ENCODE data around the gene XAF1. TPM values are rescaled to one million over a fixed set of nuclear protein-coding genes. Genes with fewer than 3 reads are reported as not detected.

The XAF1 gene
- total and polyA plus RNA-seq, 9 of the 15 experiments (the other 6 are each of a cell fraction or from before 2014, with no cell fraction given) = 0.07 to 0.22 (median 0.11) TPM; not detected in 4

GRCh38 chr17:6796017-6796886, 40.4 kb downstream of the XAF1 start:
- Histone ChIP-seq H3K36me3 (ENCODE audit: control insufficient read depth, insufficient read depth, low read length) (no peaks in the 10 kb centered on the region), H3K9me3 (replicated peaks; ENCODE audit: control insufficient read depth, insufficient read depth, low read depth, low read length) (no peaks in the 10 kb centered on the region), H3K27me3 (ENCODE audit: control insufficient read depth in 2 of 2, insufficient read depth in 2 of 2, low read length in 2 of 2) (peaks cover 2 to 28% of the 10 kb centered on the region in 2 experiments; a peak in 4 of 5 replicates), H3K4me2 (ENCODE audit: insufficient read depth, low read length) (no peak overlapping the region), H4K20me1 (replicated peaks; ENCODE audit: control insufficient read depth, insufficient read depth, low read length) (no peaks in the 10 kb centered on the region), H3K4me3 (no peak overlapping the region), H3K9me1 (ENCODE audit: control insufficient read depth, insufficient read depth, low read length) (no peaks in the 10 kb centered on the region), H3K4me1 (replicated peaks in 1 of 2; ENCODE audit: control insufficient read depth in 2 of 2, insufficient read depth in 2 of 2, low read length in 2 of 2) (peaks cover 0 to 7% of the 10 kb centered on the region in 2 experiments; a peak in 3 of 5 replicates), H3K79me2 (ENCODE audit: control insufficient read depth, insufficient read depth, low read length) (no peaks in the 10 kb centered on the region), H3K9ac (ENCODE audit: insufficient read depth in 1 of 2, low read depth in 2 of 2, low read length in 2 of 2) (no peak overlapping the region), H3K27ac (ENCODE audit: extremely low read depth, low read depth, low read length) (no peak overlapping the region), H2AFZ (ENCODE audit: low read depth, low read length) (no peak overlapping the region)
- DNase-seq (ENCODE audit: extremely low read depth in 1 of 4, low spot score in 3 of 4) (no peak), FAIRE-seq (no peak), ATAC-seq (no peak)
- WGBS (ENCODE audit: insufficient coverage, low coverage, missing lambda C conversion rate) = 4% methylated on average over 7 of the region's 10 CpGs
- CTCF ChIA-PET (ENCODE audit: low intra/inter-chr PET ratio) = no interaction called here
- in situ Hi-C loops (cut with MboI) = no loop called here
- intact Hi-C loops (cut with micrococcal nuclease) = no loop called here
- BruUV-seq (replicated peaks) = no TSS peak
- POLR2A ChIA-PET = interaction anchor here (0.6 to 1.5 kb wide), 3 partner anchors 11 to 523 kb away, joined by 3 to 5 read pairs (median 4); no protein-coding TSS in a partner anchor
- TF ChIP-seq, protein P1, sequence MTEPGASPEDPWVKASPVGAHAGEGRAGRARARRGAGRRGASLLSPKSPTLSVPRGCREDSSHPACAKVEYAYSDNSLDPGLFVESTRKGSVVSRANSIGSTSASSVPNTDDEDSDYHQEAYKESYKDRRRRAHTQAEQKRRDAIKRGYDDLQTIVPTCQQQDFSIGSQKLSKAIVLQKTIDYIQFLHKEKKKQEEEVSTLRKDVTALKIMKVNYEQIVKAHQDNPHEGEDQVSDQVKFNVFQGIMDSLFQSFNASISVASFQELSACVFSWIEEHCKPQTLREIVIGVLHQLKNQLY (CRISPR knock-in tag; conservative IDR thresholded peaks at IDR 0.05) = no peak
- TF ChIP-seq BRF1 (IDR thresholded peaks at IDR 0.05; ENCODE audit: borderline replicate concordance, extremely low read depth, insufficient read length) = no peak
- no peak for TF ChIP-seq SIX5 (IDR thresholded peaks at IDR 0.05; ENCODE audit: borderline replicate concordance in 1 of 2, insufficient read depth in 1 of 2, low read depth in 1 of 2, low read length in 2 of 2)
- TF ChIP-seq CEBPG (CRISPR knock-in tag; IDR thresholded peaks at IDR 0.05) = no peak
- TF ChIP-seq CEBPG (tag; conservative IDR thresholded peaks at IDR 0.05 in 1 of 2, IDR thresholded peaks at IDR 0.05 in 1 of 2) = 0 out of 4 replicates have a peak, but pooled peaks of 1 of the 2 experiments have one; percentile 31
- TF ChIP-seq CEBPB (tag; IDR thresholded peaks at IDR 0.05) = peak; percentile 17; the same call in 1 of the 2 replicates
- TF ChIP-seq KAT2B (IDR thresholded peaks at IDR 0.05; ENCODE audit: low read depth, low read length) = no peak
- TF ChIP-seq POLR2B (IDR thresholded peaks at IDR 0.05; ENCODE audit: low read depth, partially characterized antibody) = no peak
- TF ChIP-seq FUS (optimal IDR thresholded peaks at IDR 0.05; ENCODE audit: low read depth, low read length) = no peak
- TF ChIP-seq RFX7 (CRISPR knock-in tag; IDR thresholded peaks at IDR 0.05) = no peak
- no peak for TF ChIP-seq MEIS2 (IDR thresholded peaks at IDR 0.05; ENCODE audit: partially characterized antibody)
- TF ChIP-seq PURB (CRISPR knock-in tag; IDR thresholded peaks at IDR 0.05; ENCODE audit: low read depth) = no peak
- no peak for TF ChIP-seq ID3 (CRISPR knock-in tag; IDR thresholded peaks at IDR 0.05)
- peak; percentile 81 for TF ChIP-seq ID3 (tag; IDR thresholded peaks at IDR 0.05)
- no peak for TF ChIP-seq THRA (IDR thresholded peaks at IDR 0.05)
- TF ChIP-seq RBFOX2 (IDR thresholded peaks at IDR 0.05; ENCODE audit: low read depth, low read length) = no peak
- no peak for TF ChIP-seq ZEB2 (IDR thresholded peaks at IDR 0.05)

All from K562 (cell line).